T1000 (cell line): Measurements from ENCODE around the gene PUM2.

ENCODE experiments used
- DNase-seq: peaks from one replicate; lab custom pipeline; 2025; ENCODE audit warnings: mixed read lengths; lab: John Stamatoyannopoulos, UW

PUM2 gene

GRCh38 chr2:20232837-20233207 lies 117.8 kb downstream of the PUM2 start:
- no peak for DNase-seq

GRCh38 chr2:20231598-20232026 lies 119.0 kb downstream of the PUM2 start:
- peak; percentile 61 for DNase-seq

GRCh38 chr2:20231159-20231558 lies 119.5 kb downstream of the PUM2 start:
- DNase-seq: no peak

GRCh38 chr2:20230114-20230425 lies 120.6 kb downstream of the PUM2 start:
- no peak for DNase-seq

GRCh38 chr2:20229322-20230113 lies 121.1 kb downstream of the PUM2 start:
- DNase-seq: no peak

- no peak for DNase-seq
These were observed 122.6 kb downstream of the PUM2 start for GRCh38 chr2:20227894-20228505.

GRCh38 chr2:20226152-20226545 lies 124.5 kb downstream of the PUM2 start:
- no peak for DNase-seq

GRCh38 chr2:20225294-20226151 lies 125.1 kb downstream of the PUM2 start:
- peak; percentile 45 for DNase-seq

GRCh38 chr2:20224716-20225293 lies 125.8 kb downstream of the PUM2 start, which contains the start of gene SDC1:
TSS of gene SDC1 (minus strand) at chr2:20225130. CDS start at chr2:20224867, 263 bp downstream.
- peak; percentile 45 for DNase-seq

GRCh38 chr2:20224164-20224715 lies 126.4 kb downstream of the PUM2 start:
- no peak for DNase-seq

GRCh38 chr2:20223407-20224163 lies 127.1 kb downstream of the PUM2 start:
- peak; percentile 33 for DNase-seq

- no peak for DNase-seq
These were observed 127.8 kb downstream of the PUM2 start for GRCh38 chr2:20222769-20223406.

- DNase-seq: no peak
These were observed 128.5 kb downstream of the PUM2 start for GRCh38 chr2:20222014-20222768.

GRCh38 chr2:20221555-20221973 lies 129.1 kb downstream of the PUM2 start:
- no peak for DNase-seq

GRCh38 chr2:20220806-20221554 lies 129.7 kb downstream of the PUM2 start:
- DNase-seq: no peak

GRCh38 chr2:20219763-20220380 lies 130.8 kb downstream of the PUM2 start:
- DNase-seq: no peak

GRCh38 chr2:20218331-20219320 lies 132.0 kb downstream of the PUM2 start:
- no peak for DNase-seq
